Left kidney (tissue), 8 donors: Measurements from ENCODE around the gene PRAME. TPM values are rescaled to one million over a fixed set of nuclear protein-coding genes. Genes with fewer than 3 reads are reported as not detected.
"Not testable (repeated sequence)": the region's sequence is repeated elsewhere in the genome, so short reads cannot be mapped to it uniquely, and the experiment has no call there.

Experiments
- DNase-seq: peaks from one replicate; pipeline ENCODE4 v3.0.0-alpha.2; 2013
- long read RNA-seq, 8 donors: transcript quantifications; one replicate each; lab custom pipeline, GENCODE V29; 2026
- polyA plus RNA-seq: library from polyadenylated mRNA; unstranded; fragments of 120-200 nt; gene quantifications from one replicate; pipeline ENCODE4 v1.2.1, GENCODE V29; 2013; ENCODE audit not compliant: insufficient read length

The PRAME gene, protein sequence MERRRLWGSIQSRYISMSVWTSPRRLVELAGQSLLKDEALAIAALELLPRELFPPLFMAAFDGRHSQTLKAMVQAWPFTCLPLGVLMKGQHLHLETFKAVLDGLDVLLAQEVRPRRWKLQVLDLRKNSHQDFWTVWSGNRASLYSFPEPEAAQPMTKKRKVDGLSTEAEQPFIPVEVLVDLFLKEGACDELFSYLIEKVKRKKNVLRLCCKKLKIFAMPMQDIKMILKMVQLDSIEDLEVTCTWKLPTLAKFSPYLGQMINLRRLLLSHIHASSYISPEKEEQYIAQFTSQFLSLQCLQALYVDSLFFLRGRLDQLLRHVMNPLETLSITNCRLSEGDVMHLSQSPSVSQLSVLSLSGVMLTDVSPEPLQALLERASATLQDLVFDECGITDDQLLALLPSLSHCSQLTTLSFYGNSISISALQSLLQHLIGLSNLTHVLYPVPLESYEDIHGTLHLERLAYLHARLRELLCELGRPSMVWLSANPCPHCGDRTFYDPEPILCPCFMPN
- polyA plus RNA-seq: 1.7 TPM
- long read RNA-seq, donor 1: 0 reads
- long read RNA-seq, donor 2, partial matches to known transcripts: 0 of 1 reads
- long read RNA-seq, donor 2, other reads (novel, unspliced or antisense): 0 of 1 reads
- long read RNA-seq, donor 3: 0 reads
- long read RNA-seq, donor 4: 0 reads
- long read RNA-seq, donor 5, partial matches to known transcripts: 0 of 1 reads
- long read RNA-seq, donor 5, other reads (novel, unspliced or antisense): 0 of 1 reads
- long read RNA-seq, donor 6, partial matches to known transcripts: 0 of 1 reads
- long read RNA-seq, donor 6, other reads (novel, unspliced or antisense): 0 of 1 reads
- long read RNA-seq, donor 7: 0 reads
- long read RNA-seq, donor 8: 0 reads

DNA sequence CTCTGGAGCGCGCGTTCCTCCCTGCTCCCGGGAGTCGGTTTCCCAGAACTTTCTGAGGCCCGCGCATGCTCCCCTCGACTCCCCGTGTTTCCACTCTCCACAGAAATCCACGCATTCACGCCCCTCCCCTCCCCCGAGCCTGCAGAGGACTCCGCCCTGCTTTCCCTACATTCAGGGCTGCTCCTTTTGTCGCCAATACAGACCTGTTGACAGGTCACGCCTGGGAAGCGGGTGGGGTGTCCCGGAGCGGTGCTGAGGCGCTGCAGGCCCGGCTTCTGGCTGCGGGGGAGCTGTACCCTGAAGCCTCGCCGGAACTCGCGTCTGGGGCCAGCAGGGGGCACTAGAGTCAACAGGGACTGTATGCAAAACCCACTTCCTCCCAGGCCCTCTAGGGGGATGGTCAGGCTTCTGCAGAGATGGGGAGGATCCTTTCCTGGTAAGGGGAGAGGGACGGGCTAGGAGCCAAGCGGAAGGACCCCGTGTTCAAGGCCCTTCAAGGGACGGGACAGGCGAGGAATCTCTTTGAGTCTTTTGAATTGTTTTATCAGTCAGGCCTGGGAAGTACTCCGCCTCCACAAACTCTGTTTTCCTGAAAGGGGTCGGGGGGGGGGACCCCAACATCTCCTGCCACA lies at the start of gene PRAME:
PRAME (minus strand) TSS at position 294 of the 632 bp plus-strand sequence. CDS start 2,433 bp downstream, outside the sequence.
- DNase-seq: peak; percentile 31

DNA sequence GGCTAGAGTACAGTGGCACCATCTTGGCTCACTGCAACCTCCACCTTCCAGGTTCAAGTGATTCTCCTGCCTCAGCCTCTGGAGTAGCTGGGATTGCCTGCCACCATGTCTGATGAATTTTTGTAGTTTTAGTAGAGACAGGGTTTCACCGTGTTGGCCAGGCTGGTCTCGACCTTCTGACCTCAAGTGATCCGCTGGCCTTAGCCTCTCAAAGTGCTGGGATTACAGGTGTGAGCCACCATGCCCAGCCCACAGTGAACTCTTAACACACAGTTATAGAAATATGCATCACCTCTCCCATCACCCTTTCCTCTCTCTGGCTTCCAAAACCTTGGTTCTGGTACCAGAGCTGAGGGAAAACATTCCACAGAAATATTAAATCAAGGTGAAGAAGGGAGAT lies 49.0 kb upstream of the PRAME start:
- not testable (repeated sequence) for DNase-seq

DNA sequence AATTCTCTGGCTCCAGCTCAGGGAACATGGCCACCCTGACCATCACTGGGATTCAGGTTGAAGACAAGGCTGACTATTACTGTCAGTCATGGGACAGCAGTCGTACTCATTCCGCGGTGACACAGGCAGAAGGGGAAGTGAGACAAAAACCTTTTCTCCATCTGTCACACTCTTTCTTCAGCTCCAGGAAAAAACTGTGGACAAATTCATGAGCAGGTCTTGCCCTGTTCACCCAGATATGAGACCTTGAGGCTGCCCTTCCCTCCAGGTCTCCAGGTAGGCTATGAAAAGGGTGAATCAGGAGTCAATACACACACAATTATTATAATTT lies 46.0 kb upstream of the PRAME start:
- no peak for DNase-seq

DNA sequence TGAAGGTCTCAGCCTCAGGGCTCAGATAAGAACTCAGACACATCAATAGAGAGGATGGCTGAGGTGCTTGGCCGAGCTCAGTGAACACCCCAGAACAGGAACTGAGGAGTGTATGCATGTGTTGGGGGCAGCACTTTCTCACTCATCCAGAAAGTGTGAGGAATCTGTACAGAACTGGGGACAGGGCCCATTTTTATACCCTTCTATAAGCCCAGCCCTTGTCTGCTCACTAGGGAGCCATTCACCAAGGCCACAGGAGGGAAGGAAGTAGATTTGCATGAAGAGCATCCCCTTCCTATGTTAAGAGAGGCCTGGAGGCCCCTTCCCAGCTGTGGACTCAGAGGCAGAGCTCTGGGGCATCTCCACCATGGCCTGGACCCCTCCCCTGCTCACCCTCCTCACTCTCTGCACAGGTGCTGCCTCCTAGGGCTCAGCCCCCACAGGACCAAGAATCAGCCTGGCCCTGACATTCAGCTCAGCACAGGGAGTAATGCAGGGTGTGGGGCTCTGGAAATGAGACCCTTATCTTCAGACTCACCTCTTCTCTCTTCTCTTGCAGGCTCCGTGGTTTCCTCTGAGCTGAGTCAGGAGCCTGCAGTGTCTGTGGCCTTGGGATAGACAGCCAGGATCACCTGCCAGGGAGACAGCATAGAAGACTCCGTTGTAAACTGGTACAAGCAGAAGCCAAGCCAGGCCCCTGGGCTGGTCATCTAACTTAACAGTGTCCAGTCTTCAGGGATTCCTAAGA lies 45.4 kb upstream of the PRAME start:
- no peak for DNase-seq

DNA sequence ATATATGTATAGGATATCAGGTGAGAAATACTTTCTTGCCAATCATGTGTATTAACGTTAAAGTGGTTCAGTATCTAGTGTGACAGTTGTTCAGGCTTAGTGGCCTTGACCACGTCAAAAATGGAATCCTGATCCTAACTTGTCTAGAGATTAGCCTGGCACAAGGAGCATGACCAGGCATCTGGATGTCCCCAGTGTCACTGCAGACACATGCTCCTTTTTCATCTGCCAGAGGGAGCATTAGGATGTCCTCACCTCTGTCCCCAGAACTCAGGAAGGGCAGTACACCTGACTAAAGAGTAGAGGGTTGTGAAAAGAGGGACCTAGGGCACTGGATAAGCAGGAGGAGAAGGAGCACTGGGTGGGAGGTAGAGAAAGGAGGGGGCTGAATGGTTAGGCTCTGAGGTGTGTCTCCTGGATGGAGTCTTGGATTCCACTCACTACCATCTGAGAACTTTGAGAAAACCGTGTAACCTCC lies 44.4 kb upstream of the PRAME start:
- no peak for DNase-seq

DNA sequence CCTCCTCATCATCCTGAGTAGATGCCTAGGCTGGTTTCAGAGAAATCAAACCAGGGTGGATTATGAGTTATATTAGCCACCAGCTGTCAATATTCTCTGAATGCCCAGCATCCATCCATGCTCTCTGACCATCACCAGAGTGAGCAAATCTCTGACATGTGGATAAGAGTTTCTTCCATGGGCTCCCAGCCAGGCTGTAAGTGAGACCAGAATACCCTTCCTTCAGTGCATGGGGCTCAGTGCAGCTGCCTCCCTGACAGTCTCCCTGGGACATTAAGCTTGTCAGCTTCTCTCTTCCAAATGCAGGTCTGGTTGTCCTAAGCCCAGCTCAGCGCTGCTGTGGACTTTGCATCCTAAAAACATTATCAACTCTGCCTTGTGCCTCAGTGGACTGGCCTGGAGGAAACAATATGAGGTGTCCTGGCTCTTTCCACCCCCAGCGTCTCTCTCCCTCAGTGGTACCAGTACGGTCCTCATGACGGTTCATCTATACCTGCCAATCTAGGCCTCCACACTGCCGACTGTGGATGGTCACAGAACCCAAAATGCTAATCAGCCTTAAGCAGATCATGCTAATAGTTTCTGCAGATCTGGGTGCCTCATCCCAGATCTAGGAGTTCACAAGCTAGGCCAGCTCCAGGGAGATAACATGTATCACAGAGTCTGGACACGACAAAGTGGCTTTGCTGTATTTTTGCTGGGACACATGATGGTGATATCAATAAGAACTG lies 41.6 kb upstream of the PRAME start:
- DNase-seq: no peak

DNA sequence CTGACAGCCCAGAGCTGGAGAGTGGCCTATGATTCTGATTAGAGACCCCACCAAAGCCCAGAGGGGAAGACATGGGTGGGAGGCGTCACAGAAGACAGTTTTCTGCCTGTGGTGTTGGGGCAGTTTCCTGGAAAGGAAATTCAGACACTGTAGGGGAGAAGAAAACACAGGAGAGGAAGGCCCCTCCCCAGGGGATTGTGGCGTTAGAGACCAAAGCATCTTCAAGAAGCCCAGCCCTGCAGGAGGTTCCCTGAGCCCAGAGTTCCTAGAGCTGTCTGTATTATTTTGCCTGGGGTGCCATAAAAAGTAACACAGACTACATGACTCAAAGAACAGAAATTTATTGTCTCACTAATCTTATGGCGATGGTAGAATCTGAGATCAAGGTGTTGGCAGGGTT lies 40.2 kb upstream of the PRAME start:
- no peak for DNase-seq

DNA sequence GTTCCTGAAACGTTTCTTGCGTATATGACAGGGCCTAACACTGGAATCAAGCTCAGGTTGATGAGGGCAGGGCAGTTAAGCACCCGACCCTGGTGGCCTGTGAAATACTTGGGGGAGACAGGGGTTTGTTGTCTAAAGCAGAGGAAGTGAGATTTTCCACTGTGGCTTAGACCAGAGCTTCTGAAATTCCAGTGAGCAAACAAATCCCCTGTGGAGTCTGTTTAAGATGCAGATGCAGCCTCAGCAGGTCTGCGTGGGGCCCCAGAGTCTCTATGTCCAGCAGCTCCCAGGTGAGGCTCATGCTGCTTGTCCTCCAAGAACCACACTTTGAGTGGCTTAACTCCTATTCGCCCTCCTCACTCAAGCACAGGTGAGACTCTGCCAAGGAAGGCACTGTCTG lies 39.1 kb upstream of the PRAME start:
- no peak for DNase-seq

DNA sequence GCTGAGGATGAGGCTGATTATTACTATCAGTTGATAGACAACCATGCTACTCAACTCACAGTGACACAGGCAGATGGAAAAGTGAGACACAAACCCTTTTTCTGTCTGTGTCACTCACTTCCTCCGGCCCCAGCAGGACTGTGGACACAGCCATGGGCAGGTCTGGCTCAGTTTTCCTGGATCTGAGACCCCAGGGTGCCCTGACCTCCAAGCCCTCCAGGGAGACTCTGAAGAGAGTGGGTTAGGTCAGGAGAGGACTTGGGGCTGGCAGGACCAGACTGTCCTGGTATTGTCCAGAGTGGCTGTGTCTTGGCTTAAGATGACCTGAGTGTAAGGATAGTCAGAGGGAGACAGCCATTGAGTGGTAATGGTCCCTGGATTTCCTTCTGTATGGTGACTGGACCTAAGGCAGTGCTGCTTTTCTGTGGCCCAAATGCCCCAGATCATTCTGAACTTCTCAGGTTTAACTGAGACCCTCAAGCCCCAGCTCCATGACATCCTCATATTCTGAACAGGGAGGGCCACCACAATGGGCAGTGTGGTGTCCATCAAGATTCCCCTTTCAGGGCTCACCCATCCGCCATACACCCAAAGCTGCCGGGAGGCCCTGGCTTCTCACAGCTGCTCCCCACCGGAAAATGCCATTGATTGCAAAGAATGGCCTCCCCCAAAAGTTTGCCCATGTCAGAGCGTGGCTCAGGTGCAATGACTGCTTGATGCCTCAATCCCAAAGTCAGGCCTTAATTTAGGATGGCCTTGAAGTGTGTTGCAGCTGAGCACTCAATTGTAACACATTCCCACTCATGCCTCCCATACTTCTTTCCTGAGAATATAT lies 36.2 kb upstream of the PRAME start:
- DNase-seq: no peak

DNA sequence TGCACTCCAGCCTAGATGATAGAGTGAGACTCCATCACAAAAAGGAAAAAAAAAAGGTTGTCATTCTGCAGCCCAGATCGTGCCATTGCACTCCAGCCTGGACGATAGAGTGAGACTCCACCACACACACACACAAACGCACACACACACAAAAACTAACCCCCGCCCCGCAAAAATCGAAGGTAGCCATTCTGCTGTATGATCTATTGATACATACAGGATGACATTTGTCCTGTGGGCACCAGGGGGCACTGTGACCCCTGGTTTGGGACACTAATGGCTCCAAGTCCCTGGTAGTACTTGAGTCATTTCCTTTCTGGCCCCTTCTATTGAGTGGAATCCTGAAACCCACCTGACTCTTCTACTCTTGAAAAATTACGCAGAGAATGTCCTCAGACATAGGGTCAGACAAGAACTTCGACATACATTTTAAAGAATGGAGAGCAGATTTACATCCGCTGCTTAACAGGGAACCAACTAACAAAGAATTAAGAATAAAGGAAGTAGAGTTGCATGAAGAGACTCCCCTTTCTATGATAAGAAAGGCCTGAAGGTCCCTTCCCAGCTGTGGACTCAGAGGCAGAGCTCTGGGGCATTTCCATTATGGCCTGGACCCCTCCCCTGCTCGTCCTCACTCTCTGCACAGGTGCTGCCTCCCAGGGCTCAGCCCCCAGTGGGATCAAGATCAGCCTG lies 35.0 kb upstream of the PRAME start:
- DNase-seq: peak; percentile 53

DNA sequence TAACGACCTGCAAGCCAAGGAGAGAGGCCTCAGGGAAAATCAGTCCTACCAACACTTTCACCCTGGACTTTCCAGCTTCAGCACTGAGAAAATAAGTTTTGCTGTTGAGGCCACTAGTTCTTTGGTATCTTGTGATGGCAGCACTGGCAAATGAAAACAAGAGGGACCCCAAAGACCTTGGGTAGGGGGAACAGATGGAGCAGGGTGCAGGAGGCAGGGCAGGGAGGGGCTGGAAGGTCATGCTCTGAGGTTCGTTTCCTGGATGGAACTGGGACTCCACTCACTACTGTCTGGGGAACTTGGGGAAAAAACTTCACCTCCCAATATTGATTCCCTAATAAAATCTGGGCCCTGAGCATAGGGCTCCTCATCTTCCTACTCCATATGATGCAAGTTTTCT lies 34.2 kb upstream of the PRAME start:
- no peak for DNase-seq

DNA sequence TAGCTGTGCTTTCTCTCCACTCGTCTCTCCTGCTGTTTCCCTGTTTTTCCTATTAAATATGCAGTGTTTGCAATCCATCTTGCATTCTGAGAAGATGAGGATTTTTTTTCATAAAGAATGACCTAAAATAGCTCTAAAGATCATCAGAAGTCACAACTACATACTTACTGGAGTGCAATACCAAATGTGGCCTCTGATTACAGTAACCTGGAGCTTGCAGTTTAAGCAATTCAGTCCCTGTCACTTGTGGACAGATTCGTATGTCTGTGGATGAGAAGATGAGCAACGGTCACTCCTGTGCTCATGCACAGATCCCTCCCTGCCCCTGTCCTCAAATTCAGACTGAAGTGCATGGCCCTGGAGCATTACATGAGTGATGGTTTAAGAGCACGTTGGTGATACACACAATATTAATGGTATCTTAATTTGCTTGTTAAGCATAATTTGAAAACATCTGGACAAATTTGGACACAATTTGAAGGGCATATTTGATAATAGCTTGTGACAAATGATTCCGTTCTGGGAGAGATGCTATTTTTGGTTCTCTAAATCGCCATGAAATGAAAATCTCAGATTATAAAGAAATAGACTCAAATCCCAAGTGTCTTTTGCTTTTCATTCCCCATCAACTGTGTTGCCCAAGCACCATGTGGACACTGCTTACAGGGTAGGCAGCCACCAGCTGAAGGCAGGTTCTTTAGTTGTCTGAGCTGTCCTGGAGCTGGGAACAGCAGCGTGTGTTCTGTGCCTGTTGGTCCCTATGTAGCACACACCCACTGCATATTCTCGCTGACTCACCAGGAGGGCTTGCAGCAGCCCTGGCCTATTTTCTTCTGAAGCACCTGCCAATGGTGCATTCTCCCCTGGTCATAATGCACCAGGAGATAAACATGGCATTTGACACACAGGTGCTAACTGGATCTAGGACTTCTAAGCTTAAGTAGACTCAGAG lies 32.6 kb upstream of the PRAME start:
- DNase-seq: no peak

DNA sequence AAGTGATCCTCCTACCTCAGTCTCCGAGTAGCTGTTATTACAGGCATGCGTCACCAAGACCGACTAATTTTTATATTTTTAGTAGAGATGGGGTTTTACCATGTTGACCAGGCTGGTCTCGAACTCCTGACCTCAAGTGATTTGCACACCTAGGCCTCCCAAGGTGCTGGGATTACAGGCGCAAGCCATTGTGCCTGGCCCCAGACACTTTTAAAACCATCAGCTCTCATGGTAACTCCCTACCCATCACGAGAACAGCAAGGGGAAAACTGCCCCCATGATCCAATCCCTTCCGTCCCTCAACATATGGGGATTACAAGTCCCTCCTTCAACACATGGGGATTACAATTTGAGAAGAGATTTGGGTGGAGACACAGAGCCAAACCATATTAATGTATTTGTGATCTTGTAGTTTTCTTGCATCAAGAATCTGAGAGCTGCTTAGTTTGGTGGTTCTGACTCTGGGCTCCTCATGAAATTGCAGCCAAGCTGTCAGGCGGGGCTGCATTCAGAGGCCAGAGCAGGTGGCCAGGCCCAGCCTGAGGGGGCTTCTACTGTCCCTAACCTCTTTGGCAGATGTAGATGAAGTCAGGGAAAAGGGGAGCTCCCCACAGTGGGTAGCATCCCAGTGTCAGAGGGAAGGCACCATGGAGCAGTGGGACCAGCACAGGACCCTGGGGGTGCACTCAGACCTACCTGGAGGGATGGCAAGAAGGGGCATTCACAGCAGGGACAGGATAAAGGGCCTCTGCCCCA lies 31.2 kb upstream of the PRAME start:
- no peak for DNase-seq

DNA sequence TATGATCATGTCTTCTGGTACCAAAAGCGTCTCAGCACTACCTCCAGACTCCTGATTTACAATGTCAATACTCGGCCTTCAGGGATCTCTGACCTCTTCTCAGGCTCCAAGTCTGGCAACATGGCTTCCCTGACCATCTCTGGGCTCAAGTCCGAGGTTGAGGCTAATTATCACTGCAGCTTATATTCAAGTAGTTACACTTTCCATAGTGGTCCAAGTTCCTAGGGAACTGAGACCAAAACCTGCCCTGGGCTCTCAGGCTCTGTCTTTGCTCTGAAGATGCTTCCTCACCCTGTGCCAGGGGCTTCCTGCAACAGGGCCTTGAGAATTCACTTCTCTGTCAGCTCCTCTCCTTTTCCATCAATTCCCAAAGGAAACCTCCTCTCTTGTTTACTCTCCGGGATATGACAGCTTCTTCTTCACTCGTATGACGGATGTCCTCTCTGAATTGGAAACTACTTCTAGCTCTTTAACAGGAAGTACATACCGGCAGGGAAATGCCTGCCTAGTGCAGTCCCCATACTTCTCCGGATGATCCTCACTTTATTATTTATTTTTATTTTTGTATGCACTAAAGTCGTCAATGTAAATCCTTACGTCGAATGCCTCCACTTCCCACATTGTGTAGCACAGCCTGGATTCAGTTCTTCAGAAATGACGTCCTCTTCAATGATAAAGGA lies 29.6 kb upstream of the PRAME start:
- no peak for DNase-seq

DNA sequence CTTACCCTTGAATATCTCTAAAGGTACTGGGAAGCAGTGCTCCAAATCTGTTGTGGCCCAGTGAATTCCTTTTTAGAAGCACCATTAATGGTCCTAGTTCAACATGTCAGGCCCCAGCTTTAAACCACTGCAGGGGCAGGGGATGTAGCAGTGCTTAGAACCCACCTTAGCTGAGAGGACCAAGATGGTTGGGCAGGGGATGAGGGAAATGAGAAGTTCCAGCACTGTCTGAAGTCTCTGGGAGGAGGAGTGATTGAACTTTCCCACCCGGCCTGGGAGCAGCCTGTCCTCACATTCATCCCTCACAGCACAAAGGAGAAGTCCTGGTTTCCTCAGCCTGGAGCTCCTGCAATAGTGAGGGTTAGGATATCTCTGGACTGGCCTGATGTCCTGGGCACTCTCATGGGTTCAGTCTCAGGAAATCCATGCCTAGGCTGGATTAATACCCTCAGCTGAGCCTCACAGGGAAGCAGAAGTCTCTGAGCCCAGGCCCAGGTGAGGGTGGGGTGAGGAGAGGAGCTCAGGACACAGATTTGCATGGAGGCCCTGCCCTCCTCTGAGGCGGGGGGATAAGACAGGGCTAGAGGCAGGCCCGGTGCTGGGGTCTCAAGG lies 28.6 kb upstream of the PRAME start:
- no peak for DNase-seq

DNA sequence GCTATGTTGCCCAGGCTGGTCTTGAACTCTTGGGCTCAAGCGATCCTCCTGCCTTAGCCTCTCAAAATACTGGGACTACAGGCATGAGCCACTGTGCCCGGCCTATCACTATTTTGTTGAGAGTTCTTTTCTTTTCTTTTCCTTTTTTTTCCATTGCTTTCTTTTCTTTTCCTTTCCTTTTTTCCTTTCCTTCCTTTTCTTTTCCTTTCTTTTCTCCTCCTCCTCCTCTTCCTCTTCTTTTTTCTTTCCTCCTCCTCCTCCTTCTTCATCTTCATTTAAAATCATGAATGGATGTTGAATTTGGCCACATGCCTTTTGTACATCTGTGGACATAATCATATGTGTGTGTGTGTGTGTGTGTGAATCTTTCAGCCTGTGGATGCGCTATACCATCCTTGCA lies 25.7 kb upstream of the PRAME start:
- DNase-seq: no peak

DNA sequence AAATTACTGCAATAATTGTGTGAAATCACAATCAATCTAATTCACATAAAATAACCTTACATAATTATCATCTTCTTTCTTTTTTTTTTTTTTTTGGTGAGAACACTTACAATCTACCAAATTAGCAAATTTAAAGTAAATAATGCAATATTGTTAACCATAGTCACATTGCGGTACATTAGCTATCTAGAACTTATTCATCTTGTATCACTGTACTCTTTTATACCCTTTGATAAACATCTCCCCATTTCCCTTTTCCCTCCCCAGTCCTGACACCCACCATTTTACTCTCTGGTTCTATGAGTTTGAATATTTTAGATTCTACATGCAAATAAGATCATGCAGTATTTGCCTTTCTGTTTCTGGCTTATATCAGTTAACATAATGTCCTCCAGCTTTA lies 24.0 kb upstream of the PRAME start:
- no peak for DNase-seq
